SH-SY5Y (cell line): ENCODE measurements around the gene FRRS1.

Experiments used
- GATA2 ChIP-seq: IDR thresholded peaks from 2 replicates; pipeline ENCODE4 v1.6.1; 2011; ENCODE audit warnings: mild to moderate bottlenecking, low read depth, low read length
- GATA3 ChIP-seq: IDR thresholded peaks from 2 replicates; pipeline ENCODE4 v1.6.1; 2011; ENCODE audit warnings: low read depth, mild to moderate bottlenecking, low read length, moderate library complexity

Gene FRRS1

GRCh38 chr1:99749504-99750347 is 16.7 kb downstream of the FRRS1 start:
- TF ChIP-seq GATA2 (no peak), GATA3 (no peak)

DNA sequence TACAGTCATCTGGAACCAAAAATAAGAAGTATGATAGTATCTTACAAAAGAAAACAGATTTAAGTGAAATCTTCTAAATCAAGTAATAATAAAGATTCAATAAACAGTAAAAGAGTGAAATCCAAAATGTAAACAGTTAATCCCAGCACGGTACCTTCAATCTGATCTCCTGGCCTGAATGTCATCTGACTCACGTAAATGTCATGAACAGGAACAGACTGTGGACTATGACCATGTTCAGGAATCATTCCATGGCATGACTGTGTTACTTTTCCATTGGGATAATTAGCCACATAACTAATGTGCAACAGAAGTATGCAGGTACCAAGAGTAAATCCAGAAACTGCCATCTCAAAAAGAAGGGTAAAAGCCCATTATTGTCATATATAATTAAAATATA is 18.0 kb downstream of the FRRS1 start:
- TF ChIP-seq GATA3 (no peak), GATA2 (no peak)

DNA sequence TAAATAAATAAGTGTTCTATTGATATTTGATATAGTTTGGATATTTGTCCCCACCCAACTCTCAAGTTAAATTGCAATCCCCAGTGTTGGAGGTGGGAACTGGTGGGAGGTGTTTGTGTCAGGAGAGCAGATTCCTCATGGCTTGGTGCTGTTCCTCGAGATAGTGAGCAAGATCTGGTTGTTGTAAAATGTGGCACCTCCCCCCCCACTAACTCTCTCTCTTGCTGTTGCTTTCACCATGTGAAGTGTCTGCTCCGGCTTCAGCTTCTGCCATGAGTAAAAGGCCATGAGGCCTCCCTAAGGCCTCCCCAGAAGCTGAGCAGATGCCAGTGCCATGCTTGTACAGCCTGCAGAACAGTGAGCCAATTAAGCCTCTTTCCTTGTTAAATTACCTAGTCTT is 20.8 kb downstream of the FRRS1 start:
- no peak for TF ChIP-seq GATA2
- no peak for TF ChIP-seq GATA3

- TF ChIP-seq GATA3 (no peak), GATA2 (no peak)
Measured at GRCh38 chr1:99745061-99745460, 21.4 kb downstream of the FRRS1 start.

DNA sequence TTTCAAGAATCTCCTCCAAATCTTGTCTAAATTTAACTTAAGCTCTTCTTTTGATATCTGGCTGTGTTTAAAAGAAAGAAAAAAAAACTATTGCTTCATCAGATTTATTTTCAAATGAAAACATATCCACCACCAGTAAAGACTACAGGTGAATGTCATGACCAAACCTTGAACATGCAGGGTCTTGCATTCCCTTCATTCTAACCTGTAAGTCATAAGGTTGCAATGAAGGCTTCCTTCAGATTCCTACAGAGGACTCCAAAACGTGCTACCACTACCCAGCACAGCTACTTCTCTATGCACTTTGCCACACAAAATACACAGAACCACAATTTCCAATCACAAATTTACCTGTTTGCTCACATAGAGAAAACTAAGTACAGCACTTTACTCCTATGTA is 26.3 kb downstream of the FRRS1 start:
- TF ChIP-seq GATA2 = no peak
- TF ChIP-seq GATA3 = no peak

GRCh38 chr1:99738858-99739465 is 27.5 kb downstream of the FRRS1 start:
- TF ChIP-seq GATA3 = no peak
- no peak for TF ChIP-seq GATA2

DNA sequence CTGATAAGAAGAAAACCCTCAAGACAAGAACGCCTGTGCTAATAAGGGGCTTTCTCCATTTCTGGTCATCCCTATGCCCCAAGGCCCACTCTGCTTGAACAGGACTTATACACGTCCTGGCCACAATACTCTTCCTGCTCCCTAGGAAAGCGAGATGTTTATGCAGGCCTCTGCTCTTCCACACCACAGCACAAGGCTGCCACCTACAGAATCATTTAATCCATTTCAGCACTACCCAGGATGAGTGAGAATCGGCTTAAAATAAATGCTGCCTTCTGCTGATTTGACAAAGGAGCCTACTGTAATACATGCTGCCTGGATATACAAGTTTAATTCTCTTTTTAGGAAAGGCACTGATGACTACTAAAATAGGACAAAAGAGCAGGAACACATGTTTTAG is 29.4 kb downstream of the FRRS1 start:
- TF ChIP-seq GATA2 (no peak), GATA3 (no peak)

GRCh38 chr1:99735852-99736251 is 30.6 kb downstream of the FRRS1 start:
- no peak for TF ChIP-seq GATA2
- TF ChIP-seq GATA3 = no peak

- TF ChIP-seq GATA3 (no peak), GATA2 (no peak)
Measured at GRCh38 chr1:99731384-99731783, 35.1 kb downstream of the FRRS1 start.

GRCh38 chr1:99728494-99729235 is 37.8 kb downstream of the FRRS1 start:
- no peak for TF ChIP-seq GATA3

DNA sequence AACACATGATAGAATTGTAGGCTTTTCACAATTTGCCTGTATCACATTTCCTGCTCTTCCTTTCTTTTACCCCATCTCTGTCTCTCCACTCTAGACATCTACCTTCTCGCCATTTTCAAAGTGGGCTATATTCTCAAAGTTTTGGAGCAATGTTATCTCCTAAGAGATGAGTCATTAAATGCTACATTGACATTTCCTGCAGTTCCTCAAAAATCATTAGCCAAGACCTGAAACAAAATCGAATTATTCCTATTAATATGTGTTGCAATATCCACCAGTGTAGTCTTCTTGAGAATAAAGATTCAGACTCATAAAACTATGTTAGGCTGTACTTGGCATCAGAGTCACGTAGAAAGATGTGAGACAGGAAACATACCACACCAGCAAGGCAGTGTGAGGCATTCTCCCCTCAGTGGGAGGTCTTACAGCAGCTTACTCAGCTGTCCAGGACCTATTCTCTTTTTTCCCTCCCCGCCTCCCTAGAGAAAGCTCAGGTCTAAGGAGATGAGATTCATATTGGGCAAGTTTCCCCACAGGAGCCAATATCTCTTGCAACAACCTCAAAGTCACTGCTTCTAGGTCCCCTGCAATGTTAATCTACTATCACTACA is 38.8 kb downstream of the FRRS1 start:
- TF ChIP-seq GATA3 = no peak

DNA sequence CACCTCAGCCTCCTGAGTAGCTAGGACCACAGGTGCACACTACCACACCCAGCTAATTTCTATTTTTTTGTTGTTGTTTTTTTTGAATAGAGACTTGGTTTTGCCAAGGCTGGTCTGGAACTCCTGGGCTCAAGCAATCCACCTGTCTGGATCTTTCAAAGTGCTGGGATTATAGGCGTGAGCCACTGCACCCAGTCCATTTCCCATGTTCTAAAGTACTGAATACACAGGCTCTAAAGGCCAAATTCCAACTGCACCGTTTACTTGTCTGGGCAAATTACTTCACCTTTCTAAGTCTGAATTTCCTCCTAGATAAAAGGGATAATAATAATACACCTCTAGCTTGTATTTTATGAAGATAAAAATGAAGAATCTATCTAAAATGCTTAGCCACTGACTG is 39.6 kb downstream of the FRRS1 start:
- TF ChIP-seq GATA2 (no peak), GATA3 (no peak)

DNA sequence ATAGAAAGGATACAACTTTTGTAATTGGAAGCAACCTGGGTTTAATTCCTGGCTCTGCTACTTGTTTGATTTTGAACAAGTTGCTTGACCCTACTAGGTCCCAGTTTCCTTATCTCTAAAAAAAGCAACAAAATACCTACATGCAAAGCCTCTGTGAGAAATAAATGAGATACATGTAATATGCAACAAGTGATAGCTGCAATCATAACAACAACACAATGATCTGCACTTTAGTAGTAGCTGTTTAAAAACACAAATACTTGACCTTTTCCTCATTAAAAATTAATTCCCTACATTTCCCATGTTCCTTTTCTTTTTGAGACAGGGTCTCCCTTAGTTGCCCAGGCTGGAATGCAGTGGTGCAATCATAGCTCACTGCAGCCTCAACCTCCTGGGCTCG is 40.0 kb downstream of the FRRS1 start:
- no peak for TF ChIP-seq GATA3
- TF ChIP-seq GATA2 = no peak

DNA sequence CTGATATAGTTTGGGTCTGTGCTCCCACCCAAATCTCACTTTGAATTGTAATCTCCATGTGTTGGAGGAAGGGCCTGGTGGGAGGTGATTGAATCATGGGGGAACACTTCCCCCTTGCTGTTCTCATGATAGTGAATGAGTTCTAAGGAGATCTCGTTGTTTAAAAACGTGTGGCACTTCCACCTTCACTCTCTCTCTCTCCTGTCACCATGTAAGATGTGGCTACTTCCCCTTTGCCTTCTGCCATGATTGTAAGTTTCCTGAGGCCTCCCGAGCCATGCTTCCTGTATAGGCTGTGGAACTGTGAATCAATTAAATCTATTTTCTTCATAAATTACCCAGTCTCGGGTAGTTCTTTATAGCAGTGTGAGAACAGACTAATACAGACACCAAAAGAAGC is 40.4 kb downstream of the FRRS1 start:
- TF ChIP-seq GATA2 (no peak), GATA3 (no peak)

- no peak for TF ChIP-seq GATA3
- no peak for TF ChIP-seq GATA2
Measured at GRCh38 chr1:99723251-99723650, 43.2 kb downstream of the FRRS1 start.
